Loucy (cell line): ENCODE measurements around the gene IDH2.

Experiments used
- CTCF ChIP-seq: fragments of 200-600 bp; sonication (generic); conservative IDR thresholded peaks from 2 replicates; pipeline ENCODE4 v1.5.1; 2014; ENCODE audit warnings: mild to moderate bottlenecking, antibody characterized with exemption, low read length
- EZH2phosphoT487 ChIP-seq: fragments of 200-600 bp; IDR thresholded peaks from 2 replicates; pipeline ENCODE4 v1.6.1; 2018; ENCODE audit warnings: antibody characterized with exemption, mild to moderate bottlenecking, moderate library complexity, borderline replicate concordance

GRCh38 chr15:90049666-90050604, 52.3 kb downstream of the IDH2 start:
- TF ChIP-seq CTCF (no peak), EZH2phosphoT487 (no peak)
